HG02623 (cell line): Measurements from ENCODE around the gene KLK5.
"Not testable (repeated sequence)": the region's sequence is repeated elsewhere in the genome, so short reads cannot be mapped to it uniquely, and the experiment has no call there.

Experiments used
- ATAC-seq: cut with Tn5 transposase; IDR thresholded peaks from one replicate; pipeline ENCODE4 v1.9.1; 2021; ENCODE audit warnings: moderate library complexity; ENCODE audit not compliant: unreplicated experiment

The KLK5 gene, protein sequence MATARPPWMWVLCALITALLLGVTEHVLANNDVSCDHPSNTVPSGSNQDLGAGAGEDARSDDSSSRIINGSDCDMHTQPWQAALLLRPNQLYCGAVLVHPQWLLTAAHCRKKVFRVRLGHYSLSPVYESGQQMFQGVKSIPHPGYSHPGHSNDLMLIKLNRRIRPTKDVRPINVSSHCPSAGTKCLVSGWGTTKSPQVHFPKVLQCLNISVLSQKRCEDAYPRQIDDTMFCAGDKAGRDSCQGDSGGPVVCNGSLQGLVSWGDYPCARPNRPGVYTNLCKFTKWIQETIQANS

DNA sequence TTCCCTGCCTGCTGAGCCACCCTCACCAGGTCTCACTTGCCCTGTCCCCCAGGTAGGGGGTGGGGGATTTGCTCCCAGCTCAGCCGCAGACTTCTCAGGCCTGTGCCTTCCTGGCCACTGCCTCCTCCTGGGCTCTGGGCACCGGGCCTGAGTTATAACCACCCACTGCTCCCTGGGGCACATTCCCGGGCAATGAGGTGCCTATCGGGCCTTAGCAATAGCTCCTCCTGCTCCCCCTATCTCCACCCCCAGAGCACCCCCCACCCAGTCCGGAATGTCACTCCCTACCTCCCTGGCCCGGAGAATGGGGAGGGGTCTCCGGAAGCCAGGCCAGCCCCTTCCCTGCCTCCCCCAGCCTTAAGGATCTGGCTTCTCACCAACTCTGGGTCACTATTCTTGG is at the start of gene KLK5:
TSS of gene KLK5 (minus strand) at position 129 of the 400 bp plus-strand sequence. CDS start 381 bp downstream, outside the sequence.
- ATAC-seq = no peak

DNA sequence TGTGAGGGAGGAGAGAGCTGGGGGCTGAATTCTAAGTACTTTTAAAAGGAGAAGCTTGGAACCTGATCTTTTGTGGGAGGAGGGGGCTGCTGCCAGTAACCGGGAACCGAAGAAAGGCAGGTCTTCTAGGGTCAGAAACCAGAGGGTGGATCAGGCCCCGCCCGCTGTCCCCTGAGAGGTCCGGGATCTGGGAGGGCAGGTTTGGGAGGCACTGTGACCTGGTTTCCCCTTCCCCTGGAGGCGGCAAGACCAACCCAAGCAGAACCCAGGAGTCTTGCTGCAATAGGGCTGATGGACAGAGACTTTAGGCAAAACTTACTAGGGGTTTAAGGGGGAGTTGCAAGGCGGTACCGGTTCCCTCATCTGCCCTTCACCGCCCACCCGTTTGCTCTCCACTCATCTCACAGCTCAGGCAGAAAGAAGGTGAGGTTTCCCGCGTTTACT is 49.3 kb upstream of the KLK5 start:
- no peak for ATAC-seq

DNA sequence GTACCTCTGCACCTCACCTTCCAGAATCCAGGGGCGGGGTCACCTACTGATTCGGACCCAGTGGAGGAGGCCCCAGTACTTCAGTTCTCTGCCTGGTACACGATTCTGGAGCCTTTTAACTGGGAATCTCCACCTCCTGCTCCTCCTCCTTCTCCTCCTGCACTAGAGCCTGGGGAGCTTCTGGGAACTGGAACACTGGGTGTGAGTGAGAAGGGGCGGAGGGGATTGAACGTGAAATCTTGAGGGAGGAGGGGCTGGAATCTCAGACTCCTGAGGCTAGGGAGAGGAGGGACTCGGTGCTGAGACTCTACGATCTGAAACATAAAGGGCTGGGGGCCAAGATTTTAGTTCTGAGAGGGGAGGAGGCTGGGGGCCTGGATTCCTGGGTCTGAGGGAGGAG is 48.7 kb upstream of the KLK5 start, which contains the start of gene KLK8:
TSS of gene KLK8 (minus strand) at position 90 of the 400 bp plus-strand sequence. CDS start 437 bp downstream, outside the sequence.
- ATAC-seq = no peak

DNA sequence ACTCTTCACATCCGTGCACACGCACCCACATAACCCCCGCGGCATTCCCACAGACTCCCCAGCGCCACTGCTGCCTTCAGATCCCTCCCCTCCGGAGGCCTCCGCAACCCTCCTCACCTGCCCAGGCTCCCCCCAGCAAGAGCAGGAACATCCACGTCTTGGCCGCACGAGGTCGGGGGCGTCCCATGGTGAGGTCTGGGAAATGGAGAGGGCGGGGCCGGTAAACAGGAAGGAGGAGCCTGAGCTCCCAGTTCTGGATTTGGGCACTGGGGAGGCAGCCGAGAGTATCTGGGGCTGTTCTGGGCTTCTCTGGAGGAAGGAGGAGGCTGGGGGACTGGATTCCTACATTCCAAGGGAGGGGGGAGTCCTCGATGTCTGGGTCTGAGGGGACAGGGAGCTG is 48.1 kb upstream of the KLK5 start:
- no peak for ATAC-seq

DNA sequence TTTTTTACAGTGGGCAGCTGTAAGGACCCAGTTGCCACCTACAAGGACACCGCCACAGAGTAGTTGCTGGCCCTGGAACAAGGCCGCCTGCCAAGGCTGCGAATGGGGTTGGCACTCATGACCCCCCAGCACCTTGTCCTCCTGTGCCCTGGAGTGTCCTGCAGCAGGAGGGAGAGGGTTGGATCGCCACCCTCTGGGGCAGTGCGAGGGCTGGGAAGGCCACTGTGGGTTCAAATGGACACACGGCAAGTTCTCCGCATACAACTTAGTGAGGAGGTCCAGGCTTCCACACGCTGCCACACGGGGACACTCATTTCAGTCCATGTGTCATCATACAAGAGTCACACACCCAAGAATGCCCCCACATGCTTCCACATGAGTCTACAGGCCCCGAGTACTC is 47.6 kb upstream of the KLK5 start:
- ATAC-seq = no peak

DNA sequence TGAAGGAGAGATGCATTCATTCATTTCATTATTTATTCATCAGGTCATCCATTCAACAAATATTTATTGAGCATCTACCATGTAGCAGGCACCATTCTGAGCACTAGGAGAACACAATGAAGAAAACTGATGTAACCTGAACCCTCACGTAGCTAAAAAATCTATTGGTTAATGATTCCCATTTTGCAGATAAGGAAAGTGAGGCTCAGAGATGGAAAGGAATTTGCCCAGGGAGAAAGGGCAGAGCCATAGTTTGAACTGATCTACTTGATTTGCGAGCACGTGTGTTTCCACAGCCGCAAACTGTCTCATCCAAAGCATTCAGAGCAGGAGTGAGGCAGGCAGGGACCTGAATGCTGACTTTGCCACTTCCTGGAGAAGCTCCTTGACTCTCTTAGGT is 45.8 kb upstream of the KLK5 start:
- ATAC-seq = no peak

DNA sequence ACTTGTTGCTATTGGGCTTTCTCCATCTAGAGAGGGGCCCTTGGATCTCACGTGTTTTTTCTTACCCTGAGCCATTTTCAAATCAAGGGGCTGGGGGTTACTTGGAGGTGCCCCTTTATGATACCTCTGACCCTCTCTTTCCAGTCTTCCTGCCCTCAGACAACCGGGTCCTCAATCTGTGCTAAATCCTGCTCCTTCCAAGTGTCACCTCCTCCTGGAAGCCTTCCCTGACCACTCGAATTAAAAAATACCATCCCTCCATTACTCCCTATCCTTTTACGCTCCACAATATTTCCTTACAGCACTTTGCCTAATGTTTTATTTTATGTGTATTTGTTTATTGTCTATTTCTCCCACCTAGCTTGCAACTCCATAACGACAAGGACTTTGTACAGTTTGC is 45.2 kb upstream of the KLK5 start:
- ATAC-seq = no peak

DNA sequence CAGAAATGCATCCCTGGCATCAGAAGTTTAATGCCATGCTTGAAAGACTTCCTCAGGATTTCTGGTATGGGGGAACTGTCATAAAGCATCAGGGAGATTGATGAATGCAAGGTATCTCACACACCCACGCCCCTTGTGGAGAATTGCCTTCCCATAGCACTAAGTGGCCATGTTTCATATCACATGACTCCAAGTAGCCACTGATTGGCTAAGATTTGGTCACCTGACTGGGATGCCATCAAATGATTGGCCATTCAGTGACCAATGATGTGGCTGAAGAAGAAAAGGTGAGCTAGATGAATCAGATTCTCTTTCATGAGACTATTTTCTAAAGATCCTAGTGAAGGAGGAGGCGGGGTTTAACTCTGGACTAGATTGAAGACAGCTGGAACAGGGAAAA is 41.3 kb upstream of the KLK5 start:
- ATAC-seq = no peak

DNA sequence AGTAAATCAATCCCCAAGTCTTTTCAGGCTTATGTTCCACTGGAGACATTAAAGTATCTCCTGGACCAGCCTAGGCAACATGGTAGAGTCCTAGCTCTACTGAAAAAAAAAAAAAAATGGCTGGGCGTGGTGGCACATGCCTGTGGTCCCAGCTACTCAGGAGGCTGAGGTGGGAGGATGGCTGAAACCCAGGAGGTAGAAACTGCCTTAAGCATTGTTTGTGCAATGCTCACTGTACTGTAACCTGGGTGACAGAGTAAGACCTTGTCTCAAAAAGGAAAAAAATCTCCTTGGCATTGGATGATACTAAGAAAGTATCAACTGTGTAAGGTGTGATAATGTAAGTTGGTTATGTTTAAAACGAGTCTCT is 39.8 kb upstream of the KLK5 start:
- no peak for ATAC-seq

DNA sequence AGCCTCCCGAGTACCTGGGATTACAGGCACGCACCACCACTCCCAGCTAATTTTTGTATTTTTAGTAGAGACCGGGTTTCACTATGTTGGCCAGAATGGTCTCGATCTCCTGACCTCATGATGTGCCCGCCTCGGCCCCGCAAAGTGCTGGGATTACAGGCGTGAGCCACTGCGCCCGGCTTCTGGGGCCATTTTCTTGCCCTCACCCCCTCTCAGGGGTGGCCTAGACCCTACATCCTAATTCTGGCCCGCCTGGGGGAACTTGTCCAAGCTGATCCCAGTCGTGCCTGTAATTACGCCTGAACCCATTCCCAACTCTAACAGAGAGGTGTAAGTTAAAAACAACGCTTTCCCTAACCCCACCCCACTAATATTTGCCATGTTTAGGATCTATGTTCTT is 31.6 kb upstream of the KLK5 start:
- not testable (repeated sequence) for ATAC-seq

DNA sequence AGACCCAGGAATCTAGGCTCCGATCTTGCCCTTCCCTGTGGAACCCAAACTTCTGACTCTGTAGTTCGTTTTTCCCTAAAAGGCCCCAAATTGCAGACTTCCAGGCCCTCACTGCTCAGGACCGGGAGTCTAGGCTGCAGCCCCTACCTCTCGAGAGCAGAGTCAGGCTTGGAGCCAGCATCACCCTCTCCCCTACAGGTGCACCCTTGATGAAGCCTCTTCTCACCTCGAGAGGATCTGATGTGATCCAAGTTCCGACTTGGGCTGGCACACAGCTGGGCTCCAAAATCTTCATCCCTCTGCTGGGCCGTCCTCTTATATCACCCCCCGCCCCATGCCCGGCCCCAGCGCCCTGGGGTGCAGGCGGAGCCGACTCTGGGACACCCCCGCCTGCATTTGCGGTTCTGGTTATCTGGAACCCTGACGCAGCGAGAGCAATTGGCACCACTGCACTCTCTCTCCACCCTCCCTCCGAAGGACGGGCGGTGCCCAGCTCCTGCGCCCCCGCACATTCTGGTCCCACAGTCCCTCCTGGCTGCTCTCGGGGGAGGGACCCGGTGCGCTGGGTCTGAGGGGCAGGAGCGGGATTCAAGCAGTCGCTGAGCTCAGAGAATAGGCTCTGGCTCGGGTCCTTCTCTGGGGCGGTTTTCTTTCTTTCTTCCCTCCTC is 30.9 kb upstream of the KLK5 start, which contains the start of gene KLK7:
TSS of gene KLK7 (minus strand) at position 293 of the 668 bp plus-strand sequence. CDS start 1,518 bp downstream, outside the sequence.
- ATAC-seq = no peak

DNA sequence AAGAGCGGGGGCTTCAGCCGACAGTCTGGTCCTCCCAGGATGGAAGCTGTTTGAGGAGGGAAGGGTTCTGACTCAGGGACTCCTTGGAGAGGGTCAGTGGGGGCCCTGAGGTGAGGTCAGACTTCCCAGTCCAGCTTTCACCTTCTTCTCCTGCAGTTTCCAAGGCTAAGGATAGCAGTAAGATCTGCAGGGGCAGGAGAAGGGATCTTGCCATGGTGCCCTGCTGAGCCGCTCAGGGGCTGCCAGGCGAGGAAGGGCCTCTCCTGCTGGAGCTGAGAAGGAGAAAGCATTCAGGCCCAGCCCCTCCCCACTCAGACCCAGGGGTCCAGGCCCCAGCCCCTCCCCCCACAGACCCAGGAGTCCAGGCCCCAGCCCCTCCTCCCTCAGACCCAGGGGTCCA is 29.3 kb upstream of the KLK5 start:
- no peak for ATAC-seq

DNA sequence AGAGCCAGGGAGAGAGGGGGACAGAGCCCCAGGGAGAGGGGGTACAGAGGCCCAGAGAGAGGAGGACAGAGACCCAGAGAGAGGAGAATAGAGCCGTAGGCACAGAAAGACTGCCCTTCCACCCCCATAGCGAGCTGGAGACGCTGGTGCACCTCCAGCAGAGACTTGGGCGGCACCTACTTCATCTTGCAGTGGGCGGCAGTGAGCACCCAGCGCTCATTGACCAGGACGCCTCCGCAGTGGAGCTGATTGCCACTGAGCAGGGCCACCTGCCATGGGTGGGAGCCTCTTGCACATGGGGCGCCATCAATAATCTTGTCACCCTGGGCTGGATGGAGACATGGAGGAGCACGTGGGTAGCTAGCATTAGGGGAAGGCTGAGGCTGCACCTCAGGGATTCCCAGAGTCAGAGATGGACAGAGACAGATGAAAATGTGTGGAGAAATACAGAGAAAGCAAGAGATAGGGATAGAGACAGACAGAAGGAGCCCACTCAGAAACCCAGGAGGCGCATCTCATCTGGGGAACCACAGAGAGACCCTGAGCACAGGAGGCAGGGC is 28.8 kb upstream of the KLK5 start:
- no peak for ATAC-seq

DNA sequence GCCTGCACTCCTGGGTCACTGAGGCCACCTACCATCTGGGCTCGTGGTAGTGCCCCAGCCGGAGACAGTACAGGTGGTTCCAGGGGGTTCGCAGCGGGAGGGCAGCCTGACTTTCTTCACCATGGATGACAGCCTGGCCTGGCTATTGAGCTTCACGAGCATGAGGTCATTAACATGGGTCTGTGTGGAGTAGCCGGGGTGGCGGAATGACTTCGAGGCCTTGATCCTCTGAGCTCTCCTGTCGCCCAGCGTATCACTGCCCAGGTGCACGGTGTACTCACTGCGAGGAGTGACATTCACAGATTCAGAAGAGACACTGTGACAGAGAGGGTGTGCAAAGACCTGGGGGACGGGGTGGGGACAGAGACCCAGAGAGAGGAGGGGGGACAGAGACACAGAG is 27.4 kb upstream of the KLK5 start:
- no peak for ATAC-seq

DNA sequence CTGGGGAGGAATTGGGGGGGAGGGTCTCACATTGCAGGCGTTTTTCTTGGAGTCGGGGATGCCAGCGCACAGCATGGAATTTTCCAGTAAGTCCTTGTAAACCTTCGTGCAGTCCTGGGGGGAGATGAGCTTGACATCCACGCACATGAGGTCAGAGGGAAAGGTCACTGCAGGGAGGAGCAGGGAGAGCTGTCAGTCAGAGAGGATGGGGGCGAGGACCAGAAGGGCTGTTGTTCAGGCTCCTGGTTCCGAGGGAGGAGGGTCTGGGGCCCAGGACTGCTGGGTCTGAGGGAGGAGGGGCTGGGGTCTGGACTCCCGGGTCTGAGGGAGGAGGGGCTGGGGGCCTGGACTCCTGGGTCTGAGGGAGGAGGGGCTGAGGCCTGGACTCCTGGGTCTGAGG is 26.9 kb upstream of the KLK5 start:
- no peak for ATAC-seq

DNA sequence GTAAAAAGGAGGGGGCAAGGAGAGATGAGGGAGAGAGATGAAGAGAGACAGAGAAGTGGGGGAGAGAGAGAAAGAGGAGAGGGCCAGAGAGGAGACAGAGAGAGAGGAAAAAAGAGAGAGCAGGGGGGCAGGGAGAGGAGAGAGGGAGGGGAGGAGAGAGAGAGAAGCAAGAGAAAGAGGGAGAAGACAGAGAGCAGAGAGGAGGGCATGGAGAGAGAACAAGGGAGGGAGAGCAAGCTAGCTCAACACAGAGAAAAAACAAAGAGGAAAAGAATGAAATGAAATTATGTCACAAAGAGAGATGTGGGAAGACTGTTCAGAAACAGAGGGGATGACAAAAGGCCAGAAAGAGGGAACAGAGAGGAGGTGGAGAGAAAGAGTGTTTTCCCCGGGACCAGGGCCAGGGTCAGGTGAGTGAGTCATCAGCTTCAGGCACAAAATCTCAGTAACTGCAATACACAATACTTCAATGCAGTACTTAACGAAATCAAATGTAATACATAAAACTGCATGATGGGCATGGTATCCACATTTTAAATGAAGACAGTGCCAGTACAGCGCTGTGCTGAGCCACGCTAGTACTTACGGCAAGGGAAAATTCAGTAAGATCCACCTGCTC is 26.0 kb upstream of the KLK5 start:
- ATAC-seq = no peak

DNA sequence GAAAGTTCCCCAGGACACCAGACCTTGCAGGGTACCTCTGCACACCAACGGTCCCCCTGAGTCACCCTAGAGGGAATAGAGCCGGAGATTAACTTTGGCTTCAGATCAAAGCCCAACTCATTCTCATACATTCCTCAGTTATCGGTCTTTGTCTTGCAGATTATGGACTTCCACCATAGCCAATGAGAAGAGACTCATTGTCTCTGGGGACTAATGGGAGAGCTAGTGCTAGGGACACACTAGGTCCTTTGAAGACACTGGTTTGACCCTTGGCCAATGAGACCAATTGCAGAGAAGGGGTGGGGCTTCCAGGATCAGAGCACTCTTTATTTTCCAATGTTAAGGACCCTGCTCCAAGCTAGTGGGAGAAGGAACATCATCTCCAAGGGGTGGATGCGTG is 24.8 kb upstream of the KLK5 start:
- no peak for ATAC-seq

DNA sequence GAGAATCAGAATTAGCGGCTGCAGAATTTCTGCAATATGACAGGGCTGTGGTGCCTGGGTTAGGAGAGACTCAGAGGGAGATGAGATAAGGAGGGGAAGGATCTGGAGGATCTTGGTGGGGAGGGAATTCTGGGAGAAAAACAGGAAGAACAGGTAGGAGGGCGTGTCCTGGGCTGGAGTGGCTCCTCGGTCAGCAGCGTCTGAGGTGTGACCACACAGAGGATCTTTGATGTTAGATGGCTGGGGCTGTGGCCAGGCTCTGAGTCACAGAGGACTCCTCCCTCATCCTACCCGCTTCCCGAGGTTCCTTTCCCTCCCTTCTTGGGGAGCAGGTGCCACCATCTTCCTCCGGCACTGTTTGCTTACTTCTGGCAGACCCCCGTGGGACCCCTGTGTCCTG is 22.9 kb upstream of the KLK5 start:
- ATAC-seq = no peak

DNA sequence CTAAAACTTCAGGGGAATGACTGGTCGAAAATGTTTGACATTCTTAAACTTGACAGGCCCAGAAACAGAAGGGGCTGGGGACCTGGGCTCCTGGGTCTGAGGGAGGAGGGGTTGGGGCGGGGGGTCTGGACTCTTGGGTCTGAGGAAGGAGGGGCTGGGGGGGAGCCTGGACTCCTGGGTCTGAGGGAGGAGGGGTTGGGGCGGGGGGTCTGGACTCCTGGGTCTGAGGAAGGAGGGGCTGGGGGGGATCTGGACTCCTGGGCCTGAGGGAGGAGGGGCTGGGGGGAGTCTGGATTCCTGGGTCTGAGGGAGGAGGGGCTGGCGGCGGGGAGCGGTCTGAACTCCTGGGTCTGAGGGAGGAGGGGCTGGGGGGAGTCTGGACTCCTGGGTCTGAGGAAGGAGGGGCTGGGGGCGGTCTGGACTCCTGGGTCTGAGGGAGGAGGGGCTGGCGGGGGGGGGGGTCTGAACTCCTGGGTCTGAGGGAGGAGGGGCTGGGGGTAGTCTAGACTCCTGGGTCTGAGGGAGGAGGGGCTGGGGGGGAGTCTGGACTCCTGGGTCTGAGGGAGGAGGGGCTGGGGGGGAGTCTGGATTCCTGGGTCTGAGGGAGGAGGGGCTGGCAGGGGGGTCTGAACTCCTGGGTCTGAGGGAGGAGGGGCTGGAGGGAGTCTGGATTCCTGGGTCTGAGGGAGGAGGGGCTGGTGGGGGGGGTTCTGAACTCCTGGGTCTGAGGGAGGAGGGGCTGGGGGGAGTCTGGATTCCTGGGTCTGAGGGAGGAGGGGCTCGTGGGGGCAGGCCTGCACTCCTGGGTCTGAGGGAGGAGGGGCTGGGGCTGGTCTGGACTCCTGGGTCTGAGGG is 22.1 kb upstream of the KLK5 start:
- ATAC-seq = no peak

DNA sequence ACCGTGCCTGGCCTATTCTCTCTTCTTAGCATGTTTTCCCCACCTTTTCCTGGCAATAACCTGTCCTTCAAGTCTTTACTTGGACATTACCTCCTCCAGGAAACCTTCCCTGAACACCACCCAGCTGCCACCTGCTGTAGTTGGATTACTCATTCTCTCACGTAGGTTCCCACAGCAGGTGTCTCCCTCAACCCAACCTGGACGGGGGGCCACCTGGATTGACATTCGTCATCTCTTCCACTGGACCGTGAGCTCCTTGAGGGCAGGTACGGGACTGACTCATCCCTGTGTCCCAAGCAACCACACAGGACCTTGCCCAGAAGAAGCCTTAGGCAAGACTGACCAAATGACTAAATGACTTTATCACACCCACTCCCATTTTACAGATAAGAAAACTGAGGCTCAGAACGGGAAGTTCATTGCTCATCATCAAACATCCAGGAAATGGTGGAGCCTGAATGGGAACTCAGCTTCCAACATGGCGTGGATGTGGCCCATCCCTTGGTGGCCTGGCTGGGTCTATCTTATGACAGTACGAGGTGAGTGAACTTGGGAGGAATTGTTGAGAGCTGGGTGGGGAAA is 20.0 kb upstream of the KLK5 start:
- no peak for ATAC-seq
